ENCODE results near the gene MARS1.
A peak's percentile ranks its signal among the peaks of the same experiment; 100 is the strongest.

The MARS1 gene

DNA sequence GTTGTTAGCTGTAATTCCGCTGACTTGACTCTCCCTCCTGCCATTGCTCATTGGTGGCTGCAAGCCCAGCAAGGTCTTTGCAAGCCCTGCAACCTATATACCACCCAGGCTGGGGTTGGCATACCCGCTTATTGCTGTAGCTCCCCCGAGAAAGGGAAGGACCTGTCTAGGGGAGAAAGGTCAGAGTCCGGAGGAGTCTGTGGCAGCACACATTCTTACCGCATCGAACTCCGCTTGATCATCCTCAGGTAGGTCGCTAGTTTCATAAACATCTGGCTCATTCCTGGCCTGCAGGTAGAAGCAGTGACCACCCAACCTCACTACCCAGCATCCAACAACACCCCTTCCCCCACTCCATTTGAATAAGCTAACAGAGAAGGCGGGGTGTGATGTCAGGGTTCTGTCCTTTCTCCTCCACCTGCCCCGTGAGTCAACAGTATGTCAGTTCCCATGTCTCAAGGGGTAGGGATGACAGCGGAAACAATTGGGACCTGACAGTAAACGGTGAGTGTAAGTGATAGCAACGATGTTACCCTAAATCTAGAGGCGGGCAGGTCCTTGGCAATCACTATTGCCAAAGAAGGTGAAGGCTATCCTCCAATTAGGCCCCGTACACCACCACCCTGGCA lies 58.1 kb downstream of the MARS1 start:
- TF ChIP-seq, protein P1, sequence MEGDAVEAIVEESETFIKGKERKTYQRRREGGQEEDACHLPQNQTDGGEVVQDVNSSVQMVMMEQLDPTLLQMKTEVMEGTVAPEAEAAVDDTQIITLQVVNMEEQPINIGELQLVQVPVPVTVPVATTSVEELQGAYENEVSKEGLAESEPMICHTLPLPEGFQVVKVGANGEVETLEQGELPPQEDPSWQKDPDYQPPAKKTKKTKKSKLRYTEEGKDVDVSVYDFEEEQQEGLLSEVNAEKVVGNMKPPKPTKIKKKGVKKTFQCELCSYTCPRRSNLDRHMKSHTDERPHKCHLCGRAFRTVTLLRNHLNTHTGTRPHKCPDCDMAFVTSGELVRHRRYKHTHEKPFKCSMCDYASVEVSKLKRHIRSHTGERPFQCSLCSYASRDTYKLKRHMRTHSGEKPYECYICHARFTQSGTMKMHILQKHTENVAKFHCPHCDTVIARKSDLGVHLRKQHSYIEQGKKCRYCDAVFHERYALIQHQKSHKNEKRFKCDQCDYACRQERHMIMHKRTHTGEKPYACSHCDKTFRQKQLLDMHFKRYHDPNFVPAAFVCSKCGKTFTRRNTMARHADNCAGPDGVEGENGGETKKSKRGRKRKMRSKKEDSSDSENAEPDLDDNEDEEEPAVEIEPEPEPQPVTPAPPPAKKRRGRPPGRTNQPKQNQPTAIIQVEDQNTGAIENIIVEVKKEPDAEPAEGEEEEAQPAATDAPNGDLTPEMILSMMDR (IDR thresholded peaks at IDR 0.05; ENCODE audit: low read depth, low read length, missing control alignments) = no peak
- H3K4me3 ChIP-seq (ENCODE audit: low read depth, low read length) = peak overlapping the region; percentile 67
- DNase-seq (ENCODE audit: low read depth) = no peak

DNA sequence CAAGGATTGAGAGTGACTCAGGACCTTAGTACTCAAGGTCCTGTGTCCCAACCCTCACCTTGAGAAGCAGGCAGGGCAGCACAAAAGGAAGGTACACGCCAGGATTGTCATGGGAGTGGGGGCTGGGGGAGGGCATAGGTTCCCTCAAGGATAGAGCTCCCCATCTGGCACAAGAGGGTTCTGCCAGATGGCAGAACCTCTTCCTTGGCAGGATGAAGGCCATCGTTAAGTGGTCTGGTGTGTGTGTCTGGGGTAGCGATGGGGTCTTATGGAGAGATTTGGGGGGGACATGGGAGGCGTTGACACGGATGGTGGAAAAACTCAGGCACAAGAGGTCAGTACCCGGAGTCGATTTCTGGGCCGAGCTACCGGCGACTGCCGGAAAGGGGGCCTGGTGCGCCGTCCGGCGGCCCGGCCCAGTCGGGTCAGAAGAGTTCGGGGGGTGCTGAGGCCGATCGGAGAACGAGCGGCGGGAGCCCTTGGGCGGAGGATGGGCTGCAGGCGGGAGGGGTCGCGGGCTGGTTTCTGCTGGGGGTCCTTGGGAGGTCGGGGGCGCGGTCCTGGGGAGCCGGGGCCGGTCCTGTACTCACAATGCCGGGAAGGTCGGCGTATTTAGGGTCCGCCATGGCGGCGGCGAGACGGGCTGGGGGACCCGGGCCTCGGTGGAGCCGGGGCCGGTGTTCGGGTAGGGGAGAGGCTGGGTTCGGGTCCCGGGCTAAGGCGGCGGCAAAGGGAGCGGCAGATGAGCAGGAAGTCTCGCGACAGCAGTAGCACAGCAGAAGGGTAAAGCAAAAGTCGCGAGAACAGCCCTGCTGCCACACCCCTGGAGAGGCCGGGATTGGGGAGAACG lies 58.8 kb downstream of the MARS1 start, which contains the start of gene DCTN2:
Gene DCTN2, minus strand, starts transcription at position 755 of the 850 bp plus-strand sequence. Its CDS starts 129 bp downstream, at position 626.
- peak; percentile 93 for DNase-seq (ENCODE audit: low read depth)
- TF ChIP-seq, protein P1 (IDR thresholded peaks at IDR 0.05; ENCODE audit: low read depth, low read length, missing control alignments) = peak; percentile 30
- H3K4me3 ChIP-seq (ENCODE audit: low read depth, low read length) = peak within 1 kb of the TSS; percentile 67

DNA sequence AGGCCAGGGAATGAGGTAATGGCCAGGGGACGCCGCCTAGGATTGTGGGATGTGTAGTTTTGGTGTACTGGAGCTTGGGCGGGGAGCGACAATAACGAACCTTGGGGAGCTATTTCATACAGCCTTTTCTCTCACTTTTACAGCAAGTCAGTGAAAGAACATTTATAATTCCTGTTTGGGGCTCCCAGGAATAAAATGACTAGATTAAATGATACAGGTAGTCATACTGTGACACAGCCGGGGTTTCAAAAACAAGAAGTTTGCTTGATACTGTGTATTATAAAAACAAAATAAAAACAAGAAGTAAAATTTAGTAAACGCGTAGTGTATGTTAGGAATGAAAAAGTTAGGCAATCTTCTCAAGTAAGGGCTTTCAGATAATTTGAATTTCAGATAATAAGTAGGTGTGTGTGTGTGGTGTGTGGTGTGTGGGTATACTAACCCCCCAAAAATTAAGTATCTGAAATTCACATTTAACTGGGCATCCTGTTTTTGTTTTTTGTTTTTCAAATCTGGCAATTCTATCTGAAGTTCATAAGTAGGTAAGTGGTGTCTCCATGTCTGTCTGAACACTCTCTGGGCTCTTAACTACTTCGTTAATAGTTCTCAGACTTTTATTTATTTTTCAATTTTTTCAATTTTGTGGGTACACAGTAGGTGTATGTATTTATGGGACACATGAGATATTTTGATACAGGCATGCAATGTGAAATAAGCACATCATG lies 59.6 kb downstream of the MARS1 start:
- no peak for DNase-seq (ENCODE audit: low read depth)
- H3K4me3 ChIP-seq (ENCODE audit: low read depth, low read length) = no peak overlapping the region; the same call in 1 of the 2 replicates
- TF ChIP-seq, protein P1 (IDR thresholded peaks at IDR 0.05; ENCODE audit: low read depth, low read length, missing control alignments) = no peak

DNA sequence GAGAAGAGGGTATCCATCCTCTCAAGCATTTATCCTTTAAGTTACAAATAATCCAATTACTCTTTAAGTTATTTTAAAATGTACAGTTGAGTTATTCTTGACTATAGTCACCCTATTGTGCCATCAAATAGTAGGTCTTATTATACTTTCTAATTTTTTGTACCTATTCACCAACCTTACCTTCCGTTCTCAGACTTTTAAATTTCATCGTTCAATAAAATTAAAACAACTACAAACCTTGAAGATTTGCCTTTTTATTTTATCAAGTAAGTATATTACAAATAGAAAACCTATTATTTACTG lies 60.1 kb downstream of the MARS1 start:
- DNase-seq (ENCODE audit: low read depth) = no peak
- no peak overlapping the region for H3K4me3 ChIP-seq (ENCODE audit: low read depth, low read length)
- TF ChIP-seq, protein P1 (IDR thresholded peaks at IDR 0.05; ENCODE audit: low read depth, low read length, missing control alignments) = no peak

DNA sequence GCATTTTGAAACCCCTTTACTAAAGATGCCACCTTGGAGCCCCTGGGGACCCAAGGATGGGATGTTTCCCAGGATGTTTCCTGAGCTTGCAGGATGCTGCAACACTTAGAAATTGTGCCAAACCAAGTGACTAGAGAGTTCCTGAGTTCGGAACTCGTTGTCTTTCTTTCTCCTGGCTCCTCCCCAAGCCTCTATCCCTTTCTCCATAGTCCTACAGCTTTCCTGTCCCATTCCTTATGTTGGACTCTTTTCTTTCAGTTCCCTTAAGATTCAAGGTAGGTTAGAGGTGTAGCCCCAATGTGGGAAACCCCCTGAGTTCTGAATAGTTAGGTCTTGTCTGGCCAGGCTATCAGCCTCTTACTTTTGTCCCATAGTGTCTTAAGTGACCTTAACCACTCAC lies 60.6 kb downstream of the MARS1 start:
- H3K4me3 ChIP-seq (ENCODE audit: low read depth, low read length) = no peak overlapping the region
- DNase-seq (ENCODE audit: low read depth) = no peak
- TF ChIP-seq, protein P1 (IDR thresholded peaks at IDR 0.05; ENCODE audit: low read depth, low read length, missing control alignments) = no peak

DNA sequence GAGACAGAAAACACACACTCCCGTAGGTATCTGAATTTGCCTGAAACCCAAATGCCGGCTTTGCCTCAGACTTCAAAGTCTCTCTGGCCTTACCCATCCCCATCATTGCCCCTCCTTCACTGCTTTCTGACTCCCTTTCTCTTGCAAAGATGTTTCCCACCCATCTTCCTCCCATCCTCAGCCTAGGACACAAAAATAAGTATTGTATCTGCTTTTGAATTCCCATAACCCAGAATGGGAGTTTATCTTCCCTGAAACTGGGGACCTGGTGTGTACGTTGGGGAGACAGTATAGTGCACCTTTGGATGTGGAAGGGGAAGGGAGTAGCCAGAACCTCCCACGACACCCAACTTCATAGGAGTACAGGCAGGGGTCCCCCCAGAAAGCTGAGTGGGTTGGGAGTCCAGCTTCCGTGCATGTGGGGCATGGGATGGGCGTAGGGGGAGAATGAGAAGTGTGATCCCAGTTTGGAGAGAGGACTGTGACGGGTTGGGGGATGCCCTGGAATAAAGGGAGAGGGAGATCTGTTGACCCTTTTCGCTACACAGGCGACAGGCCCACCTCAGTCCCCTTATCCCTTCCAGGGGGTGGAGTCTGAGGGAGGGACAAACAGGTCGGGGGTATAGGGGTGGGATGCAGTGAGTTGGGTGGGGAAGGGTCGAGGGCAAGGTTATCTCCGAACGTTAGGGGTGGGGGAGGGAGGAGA lies 61.5 kb downstream of the MARS1 start:
- TF ChIP-seq, protein P1 (IDR thresholded peaks at IDR 0.05; ENCODE audit: low read depth, low read length, missing control alignments) = no peak
- peak overlapping the region; percentile 29 for H3K4me3 ChIP-seq (ENCODE audit: low read depth, low read length)
- DNase-seq (ENCODE audit: low read depth) = no peak

All from GM12864 (cell line).